ENCODE measurements around the gene SARDH.
"Not testable (repeated sequence)": the region's sequence is repeated elsewhere in the genome, so short reads cannot be mapped to it uniquely, and the experiment has no call there.

SARDH gene

GRCh38 chr9:133773889-133774655 is 35.9 kb upstream of the SARDH start:
- H3K27ac ChIP-seq (ENCODE audit: low read depth, low read length): no peak overlapping the region
- H3K4me1 ChIP-seq (ENCODE audit: insufficient read depth, low read length): no peaks in the 10 kb centered on the region
- H3K4me3 ChIP-seq (ENCODE audit: low read depth in 1 of 2, low read length in 2 of 2): no peak overlapping the region
- H3K36me3 ChIP-seq (ENCODE audit: insufficient read depth, low read length): peaks cover 14% of the 10 kb centered on the region
- no peak overlapping the region for H3K9ac ChIP-seq (ENCODE audit: low read length)
- no peaks in the 10 kb centered on the region for H3K27me3 ChIP-seq (ENCODE audit: control insufficient read depth in 1 of 2, insufficient read depth in 2 of 2, low read length in 2 of 2)
- no peaks in the 10 kb centered on the region for H3K9me3 ChIP-seq (ENCODE audit: low read length)

GRCh38 chr9:133772581-133772980 is 34.4 kb upstream of the SARDH start:
- Histone ChIP-seq H3K36me3 (ENCODE audit: insufficient read depth, low read length) (peaks cover 20% of the 10 kb centered on the region), H3K9me3 (ENCODE audit: low read length) (no peaks in the 10 kb centered on the region), H3K9ac (ENCODE audit: low read length) (no peak overlapping the region), H3K4me1 (ENCODE audit: insufficient read depth, low read length) (no peaks in the 10 kb centered on the region), H3K27me3 (ENCODE audit: control insufficient read depth in 1 of 2, insufficient read depth in 2 of 2, low read length in 2 of 2) (no peaks in the 10 kb centered on the region), H3K4me3 (ENCODE audit: low read depth in 1 of 2, low read length in 2 of 2) (no peak overlapping the region), H3K27ac (ENCODE audit: low read depth, low read length) (no peak overlapping the region)

GRCh38 chr9:133771486-133772482 is 33.6 kb upstream of the SARDH start:
- Histone ChIP-seq H3K9me3 (ENCODE audit: low read length) (no peaks in the 10 kb centered on the region), H3K36me3 (ENCODE audit: insufficient read depth, low read length) (peaks cover 25% of the 10 kb centered on the region), H3K27me3 (ENCODE audit: control insufficient read depth in 1 of 2, insufficient read depth in 2 of 2, low read length in 2 of 2) (no peaks in the 10 kb centered on the region), H3K4me3 (ENCODE audit: low read depth in 1 of 2, low read length in 2 of 2) (no peak overlapping the region), H3K9ac (ENCODE audit: low read length) (no peak overlapping the region), H3K27ac (ENCODE audit: low read depth, low read length) (no peak overlapping the region), H3K4me1 (ENCODE audit: insufficient read depth, low read length) (no peaks in the 10 kb centered on the region)

GRCh38 chr9:133770076-133770777 is 32.1 kb upstream of the SARDH start:
- Histone ChIP-seq H3K9ac (ENCODE audit: low read length) (no peak overlapping the region), H3K36me3 (ENCODE audit: insufficient read depth, low read length) (peaks cover 25% of the 10 kb centered on the region), H3K27me3 (ENCODE audit: control insufficient read depth in 1 of 2, insufficient read depth in 2 of 2, low read length in 2 of 2) (no peaks in the 10 kb centered on the region), H3K4me1 (ENCODE audit: insufficient read depth, low read length) (no peaks in the 10 kb centered on the region), H3K9me3 (ENCODE audit: low read length) (no peaks in the 10 kb centered on the region), H3K27ac (ENCODE audit: low read depth, low read length) (no peak overlapping the region), H3K4me3 (ENCODE audit: low read depth in 1 of 2, low read length in 2 of 2) (no peak overlapping the region)

GRCh38 chr9:133769511-133770075 is 31.4 kb upstream of the SARDH start:
- H3K36me3 ChIP-seq (ENCODE audit: insufficient read depth, low read length): peaks cover 19% of the 10 kb centered on the region
- H3K4me3 ChIP-seq (ENCODE audit: low read depth in 1 of 2, low read length in 2 of 2): no peak overlapping the region
- H3K4me1 ChIP-seq (ENCODE audit: insufficient read depth, low read length): no peaks in the 10 kb centered on the region

GRCh38 chr9:133768859-133769510 is 30.8 kb upstream of the SARDH start:
- no peak overlapping the region for H3K9ac ChIP-seq (ENCODE audit: low read length)
- no peaks in the 10 kb centered on the region for H3K4me1 ChIP-seq (ENCODE audit: insufficient read depth, low read length)
- H3K27ac ChIP-seq (ENCODE audit: low read depth, low read length): no peak overlapping the region
- H3K4me3 ChIP-seq (ENCODE audit: low read depth in 1 of 2, low read length in 2 of 2): no peak overlapping the region
- H3K9me3 ChIP-seq (ENCODE audit: low read length): no peaks in the 10 kb centered on the region
- H3K36me3 ChIP-seq (ENCODE audit: insufficient read depth, low read length): peaks cover 13% of the 10 kb centered on the region
- no peaks in the 10 kb centered on the region for H3K27me3 ChIP-seq (ENCODE audit: control insufficient read depth in 1 of 2, insufficient read depth in 2 of 2, low read length in 2 of 2)

More at GRCh38 chr9:133769511-133770075, 31.4 kb upstream of the SARDH start:
- Histone ChIP-seq H3K27ac (ENCODE audit: low read depth, low read length) (no peak overlapping the region), H3K27me3 (ENCODE audit: control insufficient read depth in 1 of 2, insufficient read depth in 2 of 2, low read length in 2 of 2) (no peaks in the 10 kb centered on the region), H3K9me3 (ENCODE audit: low read length) (no peaks in the 10 kb centered on the region), H3K9ac (ENCODE audit: low read length) (no peak overlapping the region)

- H3K4me3 ChIP-seq (ENCODE audit: low read depth in 1 of 2, low read length in 2 of 2): no peak overlapping the region
- no peak overlapping the region for H3K27ac ChIP-seq (ENCODE audit: low read depth, low read length)
- no peaks in the 10 kb centered on the region for H3K27me3 ChIP-seq (ENCODE audit: control insufficient read depth in 1 of 2, insufficient read depth in 2 of 2, low read length in 2 of 2)
- H3K36me3 ChIP-seq (ENCODE audit: insufficient read depth, low read length): peaks cover 10% of the 10 kb centered on the region
- H3K9me3 ChIP-seq (ENCODE audit: low read length): no peaks in the 10 kb centered on the region
- H3K4me1 ChIP-seq (ENCODE audit: insufficient read depth, low read length): no peaks in the 10 kb centered on the region
- no peak overlapping the region for H3K9ac ChIP-seq (ENCODE audit: low read length)
Measured at GRCh38 chr9:133768371-133768858, 30.3 kb upstream of the SARDH start.

GRCh38 chr9:133767625-133768024 is 29.5 kb upstream of the SARDH start:
- no peaks in the 10 kb centered on the region for H3K9me3 ChIP-seq (ENCODE audit: low read length)
- no peaks in the 10 kb centered on the region for H3K4me1 ChIP-seq (ENCODE audit: insufficient read depth, low read length)
- H3K27me3 ChIP-seq (ENCODE audit: control insufficient read depth in 1 of 2, insufficient read depth in 2 of 2, low read length in 2 of 2): no peaks in the 10 kb centered on the region
- peaks cover 10% of the 10 kb centered on the region for H3K36me3 ChIP-seq (ENCODE audit: insufficient read depth, low read length)
- no peak overlapping the region for H3K9ac ChIP-seq (ENCODE audit: low read length)
- H3K4me3 ChIP-seq (ENCODE audit: low read depth in 1 of 2, low read length in 2 of 2): no peak overlapping the region
- H3K27ac ChIP-seq (ENCODE audit: low read depth, low read length): no peak overlapping the region

GRCh38 chr9:133767008-133767407 is 28.9 kb upstream of the SARDH start:
- Histone ChIP-seq H3K9me3 (ENCODE audit: low read length) (no peaks in the 10 kb centered on the region), H3K27me3 (ENCODE audit: control insufficient read depth in 1 of 2, insufficient read depth in 2 of 2, low read length in 2 of 2) (no peaks in the 10 kb centered on the region), H3K9ac (ENCODE audit: low read length) (no peak overlapping the region), H3K4me3 (ENCODE audit: low read depth in 1 of 2, low read length in 2 of 2) (no peak overlapping the region), H3K36me3 (ENCODE audit: insufficient read depth, low read length) (peaks cover 10% of the 10 kb centered on the region), H3K27ac (ENCODE audit: low read depth, low read length) (no peak overlapping the region), H3K4me1 (ENCODE audit: insufficient read depth, low read length) (no peaks in the 10 kb centered on the region)

- H3K4me3 ChIP-seq (ENCODE audit: low read depth in 1 of 2, low read length in 2 of 2); H3K27me3 ChIP-seq (ENCODE audit: control insufficient read depth in 1 of 2, insufficient read depth in 2 of 2, low read length in 2 of 2); H3K27ac ChIP-seq (ENCODE audit: low read depth, low read length); H3K9ac ChIP-seq (ENCODE audit: low read length); H3K4me1 ChIP-seq (ENCODE audit: insufficient read depth, low read length); H3K9me3 ChIP-seq (ENCODE audit: low read length): not testable (repeated sequence)
- peaks cover 10% of the 10 kb centered on the region for H3K36me3 ChIP-seq (ENCODE audit: insufficient read depth, low read length)
Measured at GRCh38 chr9:133766234-133766633, 28.1 kb upstream of the SARDH start.
